IMR-90 (cell line): Measurements from ENCODE around the gene ASB1. TPM values are rescaled to one million over a fixed set of nuclear protein-coding genes. Genes with fewer than 3 reads are reported as not detected.

Experiments used
- ATAC-seq: fragments of 200-7000 bp; cut with Tn5 transposase; 2 replicates; pipeline ENCODE4 v1.9.1; 2020; ENCODE audit warnings: low read depth, mild to moderate bottlenecking, moderate library complexity
- BruUV-seq: library from RNA; stranded (reverse); fragments of 400-500 nt; replicated peaks from 2 replicates; lab custom pipeline; 2021; lab: Mats Ljungman, UMichigan
- CTCF ChIA-PET: fragments of 300-600 bp; formaldehyde crosslinking; extraction: SDS; loops from one replicate; lab custom pipeline; 2021; ENCODE audit warnings: antibody characterized with exemption; lab: Yijun Ruan, JAX
- POLR2A ChIA-PET: fragments of 300-600 bp; sonication (Branson Sonifier 250); formaldehyde crosslinking; loops from one replicate; lab custom pipeline; 2022; ENCODE audit warnings: antibody characterized with exemption; ENCODE audit not compliant: unreplicated experiment; lab: Charles Lee
- DNase-seq: peaks from one replicate; pipeline ENCODE4 v3.0.0; 2013
- H2AFZ ChIP-seq: replicated peaks from 2 replicates; pipeline ENCODE3; 2013; ENCODE audit warnings: low read length, mild to moderate bottlenecking; ENCODE audit not compliant: poor library complexity
- H2AK5ac ChIP-seq: 2 replicates; pipeline ENCODE4 v1.6.1; 2013; ENCODE audit warnings: low read depth, low read length, inconsistent platforms
- H2AK9ac ChIP-seq: replicated peaks from 2 replicates; pipeline ENCODE3; 2013; ENCODE audit warnings: mild to moderate bottlenecking, low read depth, low read length, moderate library complexity; ENCODE audit not compliant: poor library complexity
- H2BK120ac ChIP-seq: 2 replicates; pipeline ENCODE4 v1.6.1; 2013; ENCODE audit warnings: low read depth, low read length, inconsistent platforms
- H2BK15ac ChIP-seq: 3 replicates; pipeline ENCODE4 v1.6.1; 2013; ENCODE audit warnings: low read depth, low read length, inconsistent platforms
- H2BK20ac ChIP-seq: 2 replicates; pipeline ENCODE4 v1.6.1; 2013; ENCODE audit warnings: low read depth, mild to moderate bottlenecking, inconsistent platforms, low read length, moderate library complexity
- H2BK5ac ChIP-seq: 2 replicates; pipeline ENCODE4 v1.6.1; 2013; ENCODE audit warnings: mild to moderate bottlenecking, low read depth, low read length, inconsistent platforms; ENCODE audit not compliant: poor library complexity, severe bottlenecking
- H3K14ac ChIP-seq: replicated peaks from 2 replicates; pipeline ENCODE4 v1.6.1; 2013; ENCODE audit warnings: low read depth, low read length, inconsistent platforms
- H3K18ac ChIP-seq: 2 replicates; pipeline ENCODE4 v1.6.1; 2013; ENCODE audit warnings: low read depth, low read length, control low read depth
- H3K23ac ChIP-seq: 2 replicates; pipeline ENCODE4 v1.6.1; 2013; ENCODE audit warnings: low read depth, low read length, inconsistent platforms
- H3K27ac ChIP-seq: 2 replicates; pipeline ENCODE4 v1.5.1; 2013; ENCODE audit warnings: mild to moderate bottlenecking, control low read depth, low read length; ENCODE audit not compliant: insufficient read depth
- H3K27me3 ChIP-seq: 2 replicates; pipeline ENCODE4 v1.6.1; 2013; ENCODE audit warnings: low read length; ENCODE audit not compliant: control insufficient read depth, insufficient read depth
- H3K36me3 ChIP-seq: 2 replicates; pipeline ENCODE4 v1.6.1; 2013; ENCODE audit warnings: low read length, mixed read lengths; ENCODE audit not compliant: control insufficient read depth, insufficient read depth
- H3K4ac ChIP-seq: 2 replicates; pipeline ENCODE4 v1.6.1; 2013; ENCODE audit warnings: low read depth, low read length, inconsistent platforms
- H3K4me1 ChIP-seq: 2 replicates; pipeline ENCODE4 v1.6.1; 2013; ENCODE audit warnings: low read length, mixed read lengths; ENCODE audit not compliant: control insufficient read depth, insufficient read depth
- H3K4me2 ChIP-seq: 2 replicates; pipeline ENCODE4 v1.6.1; 2013; ENCODE audit warnings: low read depth, mild to moderate bottlenecking, control low read depth, low read length, moderate library complexity
- H3K4me3 ChIP-seq: 2 replicates; pipeline ENCODE4 v1.5.1; 2013; ENCODE audit warnings: low read depth, mild to moderate bottlenecking, control low read depth, low read length, moderate library complexity; ENCODE audit not compliant: insufficient read depth
- H3K56ac ChIP-seq: 2 replicates; pipeline ENCODE4 v1.6.1; 2013; ENCODE audit warnings: low read length, inconsistent platforms; ENCODE audit not compliant: insufficient read depth; ENCODE audit errors: extremely low read depth
- H3K79me1 ChIP-seq, 2 experiments: 2 replicates each; pipeline ENCODE4 v1.6.1; 2013; ENCODE audit warnings: low read length in 2 of 2, inconsistent platforms in 1 of 2, low read depth in 1 of 2
- H3K9ac ChIP-seq: 2 replicates; pipeline ENCODE4 v1.6.1; 2013; ENCODE audit warnings: low read depth, low read length, control low read depth
- H3K9me1 ChIP-seq: 2 replicates; pipeline ENCODE4 v1.6.1; 2013; ENCODE audit warnings: low read length, inconsistent platforms; ENCODE audit not compliant: insufficient read depth
- H3K9me3 ChIP-seq: 2 replicates; pipeline ENCODE4 v1.6.1; 2013; ENCODE audit warnings: low read length; ENCODE audit not compliant: control insufficient read depth, insufficient read depth
- H4K20me1 ChIP-seq: 2 replicates; pipeline ENCODE4 v1.6.1; 2013; ENCODE audit warnings: low read length, inconsistent platforms; ENCODE audit not compliant: insufficient read depth
- H4K5ac ChIP-seq: 2 replicates; pipeline ENCODE4 v1.6.1; 2013; ENCODE audit warnings: mild to moderate bottlenecking, low read depth, low read length, control low read depth
- H4K8ac ChIP-seq, 2 experiments: 2 replicates each; pipeline ENCODE4 v1.6.1; 2013; ENCODE audit warnings: low read depth in 2 of 2, low read length in 2 of 2, control low read depth in 1 of 2, inconsistent platforms in 1 of 2
- H4K91ac ChIP-seq: 2 replicates; pipeline ENCODE4 v1.6.1; 2013; ENCODE audit warnings: low read depth, low read length, inconsistent platforms; ENCODE audit not compliant: insufficient read depth
- BHLHE40 ChIP-seq: fragments of 150-350 bp; IDR thresholded peaks from 2 replicates; pipeline ENCODE4 v1.6.1; 2016; ENCODE audit warnings: mild to moderate bottlenecking, low read depth, low read length
- RAD21 ChIP-seq: IDR thresholded peaks from 2 replicates; pipeline ENCODE4 v1.6.1; 2012; ENCODE audit warnings: low read length, improper control_type of control experiment
- RFX5 ChIP-seq: IDR thresholded peaks from 2 replicates; pipeline ENCODE4 v1.8.0; 2012; ENCODE audit warnings: low read depth, mild to moderate bottlenecking, low read length, moderate library complexity
- WGBS, 2 experiments: methylation state at CpG; one replicate each; pipeline versions ENCODE4 v1.1.5 to v1.1.7; 2013; ENCODE audit warnings: missing lambda C conversion rate in 2 of 2; ENCODE audit not compliant: insufficient read length in 1 of 2; ENCODE audit errors: extremely low coverage in 2 of 2; 5-methylcytosine and 5-hydroxymethylcytosine counted together
- dilution Hi-C: fragments of 300-500 bp; cut with HindIII; formaldehyde crosslinking; loops from one replicate; pipeline ENCODE4 v1.14.3; 2018; ENCODE audit warnings: low sequenced_read_pairs; ENCODE audit not compliant: unreplicated experiment
- in situ Hi-C: fragments of 300-500 bp; cut with MboI; formaldehyde crosslinking; loops from 3 replicates; pipeline ENCODE4 v1.14.3; 2019; ENCODE audit warnings: low sequenced_read_pairs, inconsistent platforms, mixed read lengths
- intact Hi-C: fragments of 100-400 bp; cut with micrococcal nuclease; formaldehyde crosslinking; loops from 2 replicates; pipeline ENCODE4 v1.10.0; 2022
- polyA plus RNA-seq, 3 experiments: library from polyadenylated mRNA; depleted of rRNA; stranded (reverse); fragments of >200 nt; gene quantifications; 2 replicates each; pipeline ENCODE4 v1.2.3, GENCODE V29; 2012; ENCODE audit warnings: low replicate concordance in 1 of 3
- total RNA-seq: library from RNA; depleted of rRNA; stranded (reverse); fragments of >200 nt; gene quantifications from 2 replicates; pipeline ENCODE4 v1.2.3, GENCODE V29; 2012

Gene ASB1
- total and polyA plus RNA-seq, 2 of the 4 experiments (the other 2 are of a cell fraction): 23.5 to 37.3 TPM

- TF ChIP-seq BHLHE40: no peak
- TF ChIP-seq RFX5: no peak
Observed at GRCh38 chr2:238448031-238448955, 21.6 kb downstream of the ASB1 start (continued).

GRCh38 chr2:238449241-238449640 lies 22.5 kb downstream of the ASB1 start:
- Histone ChIP-seq H3K23ac (no peak overlapping the region), H4K8ac (no peak overlapping the region), H3K4ac (no peak overlapping the region), H3K4me1 (peaks cover 5% of the 10 kb centered on the region), H2BK20ac (no peak overlapping the region), H3K4me2 (no peak overlapping the region), H2AFZ (no peak overlapping the region), H3K56ac (no peak overlapping the region), H2AK5ac (no peak overlapping the region), H3K18ac (no peak overlapping the region), H3K79me1 (peaks cover 59 to 73% of the 10 kb centered on the region in 2 experiments), H4K91ac (no peak overlapping the region), H2BK5ac (no peak overlapping the region), H3K4me3 (no peak overlapping the region), H3K14ac (no peak overlapping the region), H3K9ac (no peak overlapping the region), H3K27me3 (no peaks in the 10 kb centered on the region), H4K5ac (no peak overlapping the region), H2AK9ac (no peak overlapping the region), H3K36me3 (peaks cover 72% of the 10 kb centered on the region), H4K20me1 (peaks cover 21% of the 10 kb centered on the region), H2BK120ac (no peak overlapping the region), H3K27ac (no peak overlapping the region), H2BK15ac (no peak overlapping the region), H3K9me1 (peaks cover 13% of the 10 kb centered on the region; the same call in 1 of the 2 replicates), H3K9me3 (no peaks in the 10 kb centered on the region)
- intact Hi-C loops: no loop called here
- no peak for ATAC-seq
- in situ Hi-C loops: no loop called here
- ChIA-PET POLR2A (no interaction called here), CTCF (interaction anchor here (0.6 kb wide), 1 partner anchor 498 kb away, joined by 3 read pairs; no protein-coding TSS in a partner anchor)
- dilution Hi-C loops: no loop called here
- no peak for DNase-seq
- no peak for TF ChIP-seq RAD21
- no TSS peak for BruUV-seq
- 100% methylated on average over 4 of the region's 8 CpGs; no CpG with 5 or more reads in 1 of the 2 experiments for WGBS, 2 experiments
